HG02884 (cell line): ENCODE data around the gene HSBP1.

ENCODE experiments used
- ATAC-seq: cut with Tn5 transposase; IDR thresholded peaks from one replicate; pipeline ENCODE4 v1.9.1; 2021; ENCODE audit warnings: mild to moderate bottlenecking, moderate library complexity; ENCODE audit not compliant: unreplicated experiment

Gene HSBP1

DNA sequence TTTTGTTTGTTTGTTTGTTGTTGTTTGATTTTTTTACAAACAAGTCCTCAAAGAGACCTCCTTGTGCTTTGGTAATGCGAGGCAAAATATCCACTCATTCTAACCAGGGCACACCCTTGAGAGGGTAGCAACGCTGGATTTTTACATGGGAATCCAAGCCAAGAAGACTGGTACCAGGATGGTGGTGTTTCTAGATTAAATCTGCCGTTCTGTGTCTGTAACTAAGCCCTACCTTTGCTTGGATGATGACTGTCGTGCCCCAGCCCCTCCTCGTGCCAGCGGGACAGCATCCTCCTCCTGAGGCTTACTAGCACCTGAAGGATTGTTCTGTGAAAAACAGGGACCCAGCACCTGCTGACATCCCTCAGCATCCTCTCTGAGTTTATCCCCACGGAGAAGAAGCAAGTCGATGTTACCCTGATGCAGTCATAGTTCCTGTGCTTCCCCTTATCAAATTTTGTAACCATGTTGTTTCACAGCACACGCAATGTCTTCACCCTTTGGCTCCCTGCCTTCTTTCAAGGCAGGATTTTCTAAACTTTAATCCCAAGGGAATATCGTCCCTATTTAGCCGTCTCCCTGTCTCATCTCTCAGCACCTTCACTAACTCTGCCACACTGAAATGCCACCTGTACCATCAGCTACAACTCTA is 5.1 kb upstream of the HSBP1 start:
- no peak for ATAC-seq

DNA sequence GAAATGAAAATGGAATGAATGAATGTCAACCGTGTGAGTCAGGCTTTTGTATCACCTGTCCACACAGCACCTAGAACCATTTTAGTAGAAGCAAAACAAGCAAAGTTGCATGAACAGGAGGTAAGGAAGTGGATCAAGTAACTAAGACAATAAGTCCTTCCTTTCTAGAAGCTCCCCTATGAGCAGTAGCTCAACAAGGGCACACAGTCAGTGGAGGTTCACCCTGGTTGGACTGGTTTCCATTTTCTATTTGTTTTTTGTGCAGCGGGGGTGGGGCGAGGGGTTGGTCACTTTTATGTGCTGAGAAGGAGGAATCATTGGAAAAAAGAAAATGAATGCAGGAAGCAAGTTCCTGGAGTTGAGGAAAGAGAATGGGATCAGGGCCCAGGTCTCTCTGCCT is 4.0 kb upstream of the HSBP1 start:
- ATAC-seq = no peak

- ATAC-seq = no peak
These were observed 3.4 kb upstream of the HSBP1 start for GRCh38 chr16:83804366-83804765.

GRCh38 chr16:83806036-83806435 is 1.7 kb upstream of the HSBP1 start:
- ATAC-seq = no peak

GRCh38 chr16:83806731-83807130 is 1.0 kb upstream of the HSBP1 start:
- no peak for ATAC-seq

- ATAC-seq = no peak
These were observed 460 bp upstream of the HSBP1 start for GRCh38 chr16:83807327-83807709.

- ATAC-seq = no peak
These were observed 816 bp downstream of the HSBP1 start for GRCh38 chr16:83808573-83809014.

DNA sequence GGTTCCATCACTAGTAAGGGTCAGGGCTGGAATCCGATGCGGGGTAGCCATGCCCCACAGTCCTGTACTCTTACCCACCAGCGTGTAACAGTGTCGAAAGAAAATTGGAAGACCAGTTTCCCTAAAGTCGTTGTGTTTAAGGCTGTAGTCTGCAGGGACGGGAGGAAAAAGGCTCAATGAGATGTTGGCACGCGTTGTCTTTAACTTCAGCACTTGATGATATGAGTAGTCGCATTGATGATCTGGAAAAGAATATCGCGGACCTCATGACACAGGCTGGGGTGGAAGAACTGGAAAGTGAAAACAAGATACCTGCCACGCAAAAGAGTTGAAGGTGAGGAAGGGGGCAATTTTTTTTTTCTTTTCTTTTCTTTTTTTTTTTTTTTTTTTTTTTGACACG is 1.3 kb downstream of the HSBP1 start:
- no peak for ATAC-seq

DNA sequence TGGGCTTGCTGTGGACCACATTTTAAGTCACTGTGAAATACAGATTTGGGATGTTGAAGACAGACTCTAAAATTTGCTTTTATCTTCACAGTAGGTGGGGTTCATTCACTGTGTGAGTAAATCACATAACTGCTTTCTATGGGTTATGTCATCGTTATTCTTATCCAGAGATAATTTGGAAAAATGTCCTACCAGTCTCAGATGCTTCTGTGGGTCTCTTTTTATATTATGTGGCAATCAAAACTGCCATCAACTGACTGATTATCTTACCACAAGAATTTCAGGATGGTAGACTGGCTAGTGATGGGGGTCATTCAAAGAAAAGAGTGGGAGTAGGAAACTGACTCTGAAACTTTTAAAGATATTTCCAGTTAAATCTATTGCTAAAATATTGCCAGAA is 3.1 kb downstream of the HSBP1 start:
- ATAC-seq = no peak

DNA sequence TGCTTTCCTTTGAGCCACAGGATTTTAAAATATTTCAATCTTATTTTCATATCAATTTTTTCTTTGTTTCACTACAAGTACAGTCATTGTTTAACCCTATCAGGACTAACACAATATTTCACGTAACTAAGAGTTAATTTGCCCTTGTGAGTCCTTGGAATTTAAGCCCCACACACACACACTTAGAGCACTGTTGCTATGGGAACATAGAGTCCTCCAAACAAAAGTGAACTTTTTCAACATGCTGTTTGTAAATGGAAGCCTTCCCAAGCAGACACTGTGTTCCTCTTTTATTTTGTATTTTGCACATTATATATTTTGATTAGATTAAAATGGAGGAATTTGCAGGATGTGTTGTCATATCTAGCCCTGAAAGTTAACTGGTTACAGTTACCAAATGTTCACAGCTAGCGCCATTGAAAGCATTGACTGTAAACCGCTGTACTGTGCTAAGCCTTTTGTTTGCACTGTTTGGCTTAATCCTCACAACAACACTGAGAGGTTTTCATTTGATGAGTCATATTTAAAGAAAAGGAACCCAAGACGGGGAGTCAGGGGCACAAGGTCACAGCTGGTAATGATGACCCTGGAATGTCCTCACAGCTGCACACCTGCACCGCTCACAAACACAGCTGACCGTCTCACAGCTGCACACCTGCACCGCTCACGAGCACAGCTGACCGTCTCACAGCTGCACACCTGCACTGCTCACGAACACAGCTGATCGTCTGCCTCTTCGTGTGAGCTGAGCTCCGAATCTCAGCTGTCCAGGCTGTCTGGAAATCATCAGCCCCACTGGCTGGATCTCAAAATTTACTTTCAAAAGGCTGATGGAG is 6.3 kb downstream of the HSBP1 start:
- no peak for ATAC-seq

- no peak for ATAC-seq
These were observed 6.8 kb downstream of the HSBP1 start for GRCh38 chr16:83814659-83814985.

DNA sequence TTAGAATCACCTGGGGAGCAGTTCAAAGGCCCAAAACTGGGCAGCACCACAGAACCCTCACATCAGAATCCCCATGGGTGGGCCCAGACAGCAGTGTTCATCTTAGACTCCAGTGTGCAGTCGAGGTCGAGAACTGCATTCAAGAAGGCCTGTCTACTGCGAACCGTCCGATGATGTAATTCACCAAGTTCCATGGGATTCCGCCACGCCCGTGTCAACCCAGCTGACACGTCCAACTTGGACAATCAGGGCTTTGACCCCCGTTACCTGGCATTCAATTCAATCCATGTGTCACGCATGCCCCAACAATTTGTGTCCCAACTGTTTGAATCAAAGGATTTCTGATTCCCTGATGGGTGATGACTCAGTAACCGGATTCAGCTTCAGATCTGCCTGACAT is 9.2 kb downstream of the HSBP1 start:
- no peak for ATAC-seq

GRCh38 chr16:83818276-83818675 is 10.5 kb downstream of the HSBP1 start:
- no peak for ATAC-seq

- no peak for ATAC-seq
These were observed 11.6 kb downstream of the HSBP1 start for GRCh38 chr16:83819361-83819760.

DNA sequence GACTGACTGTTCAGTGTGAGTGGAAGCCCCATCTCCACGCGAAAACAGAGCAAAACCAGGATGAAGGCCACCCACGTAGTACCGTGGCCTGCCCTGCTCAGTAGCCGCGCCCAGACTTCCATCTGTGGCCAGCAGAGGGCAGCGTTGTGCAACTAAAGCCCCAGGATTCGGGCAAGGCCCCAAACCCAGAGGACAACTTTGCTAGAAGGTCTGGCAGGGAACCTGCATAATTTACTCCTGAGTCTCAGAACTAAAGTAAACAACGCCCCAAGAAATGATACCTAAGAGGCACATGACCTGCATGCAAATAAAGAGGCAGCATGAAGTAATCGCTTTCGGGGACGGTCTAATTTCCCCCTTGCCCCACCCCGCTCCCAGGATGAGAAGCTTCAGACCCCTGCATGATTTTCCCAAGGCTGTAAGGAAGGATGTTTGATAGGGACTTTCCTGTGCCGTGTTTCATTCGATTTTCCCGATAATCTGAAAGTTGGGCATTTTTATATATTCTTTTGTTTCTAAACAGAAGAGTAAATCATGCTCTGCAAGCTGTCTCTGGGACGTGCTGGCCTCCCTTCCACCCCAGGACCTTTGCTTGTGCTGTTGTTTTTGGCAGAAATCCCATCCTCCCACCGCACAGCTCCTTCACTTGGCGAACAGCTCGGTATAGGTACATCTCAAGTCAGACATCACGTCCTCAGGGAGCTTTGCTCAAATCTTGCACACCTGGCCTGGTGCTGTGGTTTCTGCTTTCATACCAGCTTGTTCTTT is 18.6 kb downstream of the HSBP1 start:
- no peak for ATAC-seq

DNA sequence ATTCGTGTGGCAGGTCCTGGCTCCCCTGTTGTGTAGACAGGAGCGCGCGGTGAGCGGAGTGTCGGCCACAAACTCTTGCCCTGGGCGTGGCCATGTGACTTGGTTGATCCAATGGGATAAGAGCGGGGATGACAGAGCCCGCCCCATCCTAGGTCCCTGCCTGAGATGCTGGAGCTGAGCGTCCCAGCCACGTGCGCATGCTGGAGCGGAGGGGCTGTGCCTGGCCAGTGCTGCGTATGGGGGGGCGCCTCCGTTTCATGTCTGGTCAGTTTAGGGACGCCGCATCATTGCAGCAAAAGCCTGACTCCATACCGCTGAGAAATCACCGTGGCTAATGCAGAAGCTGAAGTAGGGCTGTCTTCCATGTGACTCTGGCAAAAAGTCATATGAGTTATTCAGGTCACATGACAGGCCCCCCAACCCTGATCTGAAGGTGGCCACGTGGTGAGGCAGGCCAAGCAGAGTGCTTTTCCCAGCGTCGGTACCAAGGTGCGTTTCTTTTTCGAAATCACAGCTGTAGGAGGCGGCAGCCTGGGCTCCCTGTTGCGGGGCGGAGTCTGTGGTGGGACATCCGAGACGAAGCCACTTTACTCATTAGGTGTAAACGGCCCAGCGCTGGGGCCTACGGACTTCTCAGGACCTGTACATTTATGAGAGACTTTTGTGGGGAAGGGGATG is 22.5 kb downstream of the HSBP1 start:
- ATAC-seq = no peak

DNA sequence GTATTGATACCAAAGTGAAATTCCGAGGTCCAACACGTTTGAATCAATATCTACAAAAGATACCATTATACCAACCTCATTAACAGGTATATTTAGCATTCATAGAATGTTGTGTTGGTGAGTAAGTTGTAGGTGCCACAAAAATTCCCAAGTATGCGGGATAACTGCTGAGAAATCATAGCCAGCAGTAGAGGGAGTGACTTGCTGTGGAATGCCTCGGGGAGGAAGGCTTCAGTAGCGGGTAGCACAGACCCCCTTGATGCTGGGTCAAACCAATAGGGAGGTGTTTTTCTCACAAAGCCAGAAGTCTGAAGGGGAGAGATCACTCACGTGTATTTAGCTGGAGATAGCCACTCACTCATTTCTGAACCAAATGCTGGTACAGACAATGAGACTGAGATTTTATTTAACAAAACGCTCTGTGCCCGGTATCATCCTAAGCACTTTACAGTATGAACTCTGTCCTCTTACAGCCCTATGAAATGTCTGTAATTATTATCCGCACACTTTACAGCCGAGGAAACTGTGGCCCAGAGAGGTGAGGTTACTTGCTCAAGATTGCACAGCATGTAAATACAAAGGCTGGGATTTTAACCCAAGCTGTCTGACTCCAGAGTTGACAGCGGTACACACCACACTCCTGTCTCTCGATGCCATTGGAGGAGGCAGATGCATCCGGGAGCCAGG is 23.1 kb downstream of the HSBP1 start:
- no peak for ATAC-seq

DNA sequence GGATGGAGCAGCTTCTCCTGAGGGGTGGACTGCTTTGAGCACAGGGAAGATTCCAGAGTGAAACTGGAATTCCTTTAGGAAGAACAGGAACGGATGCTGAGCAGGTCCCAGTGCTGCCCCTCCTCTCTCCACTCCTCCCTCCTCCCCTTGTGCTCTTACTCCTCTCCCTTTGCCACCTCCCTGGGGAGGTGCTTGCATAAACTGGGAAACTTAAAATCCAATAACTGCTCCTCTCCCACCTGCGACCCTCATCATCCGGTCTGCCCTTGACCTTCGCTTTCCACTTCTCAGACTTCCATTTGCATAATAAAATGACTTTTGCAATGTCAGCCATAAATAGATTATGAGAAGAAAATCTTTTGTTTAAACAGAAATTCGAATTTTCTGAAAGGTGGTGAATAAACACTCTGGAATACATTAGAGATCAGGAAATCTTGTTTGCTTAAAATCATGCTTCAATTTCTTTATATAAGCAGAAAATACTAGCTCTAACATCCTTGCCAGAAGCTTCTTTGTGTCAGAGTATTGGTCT is 23.7 kb downstream of the HSBP1 start:
- no peak for ATAC-seq

- no peak for ATAC-seq
These were observed 26.1 kb downstream of the HSBP1 start for GRCh38 chr16:83833921-83834320.
